ENCODE data around the gene APOL6.

The APOL6 gene

GRCh38 chr22:35641494-35642120 lies 6.6 kb upstream of the APOL6 start:
- Histone ChIP-seq H3K27me3 (ENCODE audit: control insufficient read depth, insufficient read depth, low read length) (no peaks in the 10 kb centered on the region), H3K4me1 (ENCODE audit: control insufficient read depth, insufficient read depth, low read length) (peaks cover 5% of the 10 kb centered on the region; the same call in 1 of the 2 replicates), H3K4me3 (ENCODE audit: low read depth, low read length) (no peak overlapping the region), H3K9ac (ENCODE audit: low read length) (no peak overlapping the region), H3K27ac (ENCODE audit: low read depth, low read length) (no peak overlapping the region), H3K9me3 (ENCODE audit: control insufficient read depth, insufficient read depth, low read depth, low read length) (no peaks in the 10 kb centered on the region), H3K36me3 (ENCODE audit: control insufficient read depth, insufficient read depth, low read length) (no peaks in the 10 kb centered on the region)

DNA sequence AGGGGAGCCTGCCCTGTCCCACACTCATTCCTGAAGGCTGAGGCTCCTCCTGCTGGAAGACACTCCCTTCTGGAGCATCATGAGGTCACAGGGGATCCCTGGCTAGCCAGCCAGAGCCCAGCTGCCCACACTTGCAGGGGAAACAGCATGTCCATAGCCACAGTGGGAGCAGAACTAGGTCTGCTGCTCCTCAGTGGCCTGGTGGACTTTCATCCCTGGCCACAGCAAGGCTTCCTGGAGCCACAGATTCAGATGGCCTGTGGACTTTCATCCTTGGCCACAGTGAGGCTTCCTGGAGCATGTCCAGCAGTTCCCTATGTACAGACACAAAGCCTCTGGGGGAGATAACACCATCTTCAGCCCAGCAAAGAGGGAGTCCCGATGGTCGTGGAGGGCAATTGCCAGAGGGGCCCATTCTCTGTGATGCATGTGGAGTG lies 5.9 kb upstream of the APOL6 start:
- Histone ChIP-seq H3K27me3 (ENCODE audit: control insufficient read depth, insufficient read depth, low read length) (no peaks in the 10 kb centered on the region), H3K27ac (ENCODE audit: low read depth, low read length) (no peak overlapping the region), H3K9me3 (ENCODE audit: control insufficient read depth, insufficient read depth, low read depth, low read length) (no peaks in the 10 kb centered on the region), H3K4me3 (ENCODE audit: low read depth, low read length) (no peak overlapping the region), H3K4me1 (ENCODE audit: control insufficient read depth, insufficient read depth, low read length) (peaks cover 5% of the 10 kb centered on the region; the same call in 1 of the 2 replicates), H3K9ac (ENCODE audit: low read length) (no peak overlapping the region), H3K36me3 (ENCODE audit: control insufficient read depth, insufficient read depth, low read length) (no peaks in the 10 kb centered on the region)

GRCh38 chr22:35643991-35644390 lies 4.3 kb upstream of the APOL6 start:
- no peak overlapping the region for H3K9ac ChIP-seq (ENCODE audit: low read length)
- no peak overlapping the region for H3K4me3 ChIP-seq (ENCODE audit: low read depth, low read length)
- H3K27ac ChIP-seq (ENCODE audit: low read depth, low read length), result no peak overlapping the region
- H3K9me3 ChIP-seq (ENCODE audit: control insufficient read depth, insufficient read depth, low read depth, low read length), result no peaks in the 10 kb centered on the region
- H3K4me1 ChIP-seq (ENCODE audit: control insufficient read depth, insufficient read depth, low read length), result peaks cover 14% of the 10 kb centered on the region
- no peaks in the 10 kb centered on the region for H3K27me3 ChIP-seq (ENCODE audit: control insufficient read depth, insufficient read depth, low read length)
- H3K36me3 ChIP-seq (ENCODE audit: control insufficient read depth, insufficient read depth, low read length), result no peaks in the 10 kb centered on the region

DNA sequence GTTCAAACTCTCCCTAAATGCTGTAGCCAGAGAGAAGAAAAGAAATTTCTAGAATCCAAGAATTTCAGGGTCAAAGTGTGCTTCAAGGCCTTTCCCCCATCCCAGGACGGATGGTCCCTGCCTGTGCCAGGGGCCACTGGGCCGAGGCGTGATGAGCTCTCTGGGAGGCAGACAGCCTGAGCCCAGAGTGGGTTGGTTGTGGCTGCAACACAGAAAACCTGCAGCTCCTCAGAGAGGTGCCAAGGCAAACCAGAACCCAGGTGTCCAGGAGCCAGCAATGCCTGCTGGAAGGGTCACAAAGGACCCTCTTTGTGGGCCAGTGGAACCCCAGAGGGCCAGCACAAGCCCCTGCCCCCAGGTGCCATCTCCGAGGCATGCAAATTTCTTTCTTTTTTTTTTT lies 2.6 kb upstream of the APOL6 start:
- Histone ChIP-seq H3K9ac (ENCODE audit: low read length) (no peak overlapping the region), H3K27me3 (ENCODE audit: control insufficient read depth, insufficient read depth, low read length) (no peaks in the 10 kb centered on the region), H3K27ac (ENCODE audit: low read depth, low read length) (no peak overlapping the region), H3K4me3 (ENCODE audit: low read depth, low read length) (no peak overlapping the region), H3K4me1 (ENCODE audit: control insufficient read depth, insufficient read depth, low read length) (peaks cover 14% of the 10 kb centered on the region), H3K9me3 (ENCODE audit: control insufficient read depth, insufficient read depth, low read depth, low read length) (no peaks in the 10 kb centered on the region), H3K36me3 (ENCODE audit: control insufficient read depth, insufficient read depth, low read length) (no peaks in the 10 kb centered on the region)

GRCh38 chr22:35649026-35649553 lies 844 bp downstream of the APOL6 start:
- Histone ChIP-seq H3K36me3 (ENCODE audit: control insufficient read depth, insufficient read depth, low read length) (no peaks in the 10 kb centered on the region), H3K27ac (ENCODE audit: low read depth, low read length) (no peak overlapping the region), H3K4me1 (ENCODE audit: control insufficient read depth, insufficient read depth, low read length) (peaks cover 9% of the 10 kb centered on the region), H3K9ac (ENCODE audit: low read length) (no peak overlapping the region), H3K27me3 (ENCODE audit: control insufficient read depth, insufficient read depth, low read length) (no peaks in the 10 kb centered on the region), H3K9me3 (ENCODE audit: control insufficient read depth, insufficient read depth, low read depth, low read length) (peaks cover 9% of the 10 kb centered on the region), H3K4me3 (ENCODE audit: low read depth, low read length) (no peak overlapping the region)

GRCh38 chr22:35649636-35650250 lies 1.5 kb downstream of the APOL6 start:
- H3K4me3 ChIP-seq (ENCODE audit: low read depth, low read length), result no peak overlapping the region
- H3K36me3 ChIP-seq (ENCODE audit: control insufficient read depth, insufficient read depth, low read length), result no peaks in the 10 kb centered on the region
- peaks cover 9% of the 10 kb centered on the region for H3K9me3 ChIP-seq (ENCODE audit: control insufficient read depth, insufficient read depth, low read depth, low read length)
- H3K27me3 ChIP-seq (ENCODE audit: control insufficient read depth, insufficient read depth, low read length), result no peaks in the 10 kb centered on the region
- peaks cover 9% of the 10 kb centered on the region for H3K4me1 ChIP-seq (ENCODE audit: control insufficient read depth, insufficient read depth, low read length)
- no peak overlapping the region for H3K9ac ChIP-seq (ENCODE audit: low read length)
- H3K27ac ChIP-seq (ENCODE audit: low read depth, low read length), result no peak overlapping the region

DNA sequence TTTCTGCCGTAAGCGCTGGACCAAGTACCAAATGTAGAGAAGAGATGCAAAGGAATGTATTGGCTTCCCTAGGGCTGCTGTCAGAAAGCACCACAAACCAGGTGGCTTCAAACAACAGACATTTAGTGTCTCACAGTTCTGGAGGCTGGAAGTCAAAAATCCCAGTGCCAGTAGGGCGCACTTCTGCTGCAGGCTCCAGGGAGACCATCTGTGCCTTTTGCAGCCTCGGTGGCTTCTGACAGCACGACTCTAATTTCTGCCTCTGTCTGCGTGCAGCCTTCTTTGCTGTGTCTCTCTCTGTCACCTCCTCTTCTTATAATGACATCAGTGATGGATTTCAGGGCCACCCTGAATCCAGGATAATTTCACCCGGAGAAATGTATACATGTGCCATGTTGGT lies 2.8 kb downstream of the APOL6 start:
- Histone ChIP-seq H3K4me1 (ENCODE audit: control insufficient read depth, insufficient read depth, low read length) (peaks cover 9% of the 10 kb centered on the region), H3K27me3 (ENCODE audit: control insufficient read depth, insufficient read depth, low read length) (no peaks in the 10 kb centered on the region), H3K4me3 (ENCODE audit: low read depth, low read length) (no peak overlapping the region), H3K9me3 (ENCODE audit: control insufficient read depth, insufficient read depth, low read depth, low read length) (peaks cover 13% of the 10 kb centered on the region), H3K36me3 (ENCODE audit: control insufficient read depth, insufficient read depth, low read length) (no peaks in the 10 kb centered on the region), H3K9ac (ENCODE audit: low read length) (no peak overlapping the region), H3K27ac (ENCODE audit: low read depth, low read length) (no peak overlapping the region)

GRCh38 chr22:35653824-35654223 lies 5.6 kb downstream of the APOL6 start:
- no peak overlapping the region for H3K9ac ChIP-seq (ENCODE audit: low read length)
- no peak overlapping the region for H3K4me3 ChIP-seq (ENCODE audit: low read depth, low read length)
- peaks cover 23% of the 10 kb centered on the region for H3K9me3 ChIP-seq (ENCODE audit: control insufficient read depth, insufficient read depth, low read depth, low read length)
- peaks cover 1% of the 10 kb centered on the region for H3K4me1 ChIP-seq (ENCODE audit: control insufficient read depth, insufficient read depth, low read length)
- H3K27ac ChIP-seq (ENCODE audit: low read depth, low read length), result no peak overlapping the region
- no peaks in the 10 kb centered on the region for H3K36me3 ChIP-seq (ENCODE audit: control insufficient read depth, insufficient read depth, low read length)
- H3K27me3 ChIP-seq (ENCODE audit: control insufficient read depth, insufficient read depth, low read length), result no peaks in the 10 kb centered on the region

GRCh38 chr22:35656284-35656752 lies 8.1 kb downstream of the APOL6 start:
- peaks cover 28% of the 10 kb centered on the region for H3K9me3 ChIP-seq (ENCODE audit: control insufficient read depth, insufficient read depth, low read depth, low read length)
- no peak overlapping the region for H3K9ac ChIP-seq (ENCODE audit: low read length)
- H3K4me1 ChIP-seq (ENCODE audit: control insufficient read depth, insufficient read depth, low read length), result no peaks in the 10 kb centered on the region
- H3K4me3 ChIP-seq (ENCODE audit: low read depth, low read length), result no peak overlapping the region
- H3K27ac ChIP-seq (ENCODE audit: low read depth, low read length), result no peak overlapping the region
- H3K36me3 ChIP-seq (ENCODE audit: control insufficient read depth, insufficient read depth, low read length), result no peaks in the 10 kb centered on the region
- no peaks in the 10 kb centered on the region for H3K27me3 ChIP-seq (ENCODE audit: control insufficient read depth, insufficient read depth, low read length)

DNA sequence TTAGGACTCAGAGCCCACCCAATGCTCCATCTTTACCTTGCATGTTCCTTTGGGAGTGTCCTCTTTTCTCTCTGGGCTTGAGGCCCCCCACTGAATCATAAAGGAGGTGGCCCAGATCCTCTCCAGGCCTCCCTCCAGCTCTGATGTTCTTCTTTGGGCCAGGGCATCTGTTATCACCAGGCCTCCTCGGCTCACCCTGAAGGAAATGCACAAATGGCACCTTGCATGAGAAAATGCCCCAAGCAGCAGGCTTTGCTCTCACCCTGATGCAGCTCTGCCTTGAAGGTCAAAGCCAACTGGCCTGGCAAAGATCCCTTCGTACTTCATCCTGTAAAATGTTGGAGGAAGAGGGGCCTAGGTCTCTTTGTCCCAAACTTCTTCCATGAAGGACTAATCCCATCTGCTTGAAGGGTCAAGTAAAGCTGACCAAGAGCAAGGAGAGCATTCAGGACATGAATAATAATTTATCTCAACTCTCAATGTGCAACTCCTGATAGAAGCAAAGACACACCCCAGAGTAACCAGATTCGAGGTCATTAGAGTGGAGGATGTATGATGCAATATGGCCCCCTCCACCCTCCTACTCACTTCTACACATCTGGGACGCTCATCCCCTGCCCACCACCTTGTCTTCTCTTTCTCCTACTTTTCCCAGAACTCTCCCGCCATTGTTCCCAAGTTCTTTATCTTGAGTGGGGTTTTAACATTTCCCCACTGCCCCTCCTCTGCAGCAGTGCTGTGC lies 9.5 kb downstream of the APOL6 start:
- peaks cover 28% of the 10 kb centered on the region for H3K9me3 ChIP-seq (ENCODE audit: control insufficient read depth, insufficient read depth, low read depth, low read length)
- H3K9ac ChIP-seq (ENCODE audit: low read length), result no peak overlapping the region
- H3K27me3 ChIP-seq (ENCODE audit: control insufficient read depth, insufficient read depth, low read length), result no peaks in the 10 kb centered on the region
- H3K4me1 ChIP-seq (ENCODE audit: control insufficient read depth, insufficient read depth, low read length), result peaks cover 7% of the 10 kb centered on the region; the same call in 1 of the 2 replicates
- H3K36me3 ChIP-seq (ENCODE audit: control insufficient read depth, insufficient read depth, low read length), result no peaks in the 10 kb centered on the region
- H3K4me3 ChIP-seq (ENCODE audit: low read depth, low read length), result no peak overlapping the region
- H3K27ac ChIP-seq (ENCODE audit: low read depth, low read length), result no peak overlapping the region
